CD14-positive monocyte (primary cell): Measurements from ENCODE around the gene NDUFB10. TPM values are rescaled to one million over a fixed set of nuclear protein-coding genes. Genes with fewer than 3 reads are reported as not detected.

ENCODE experiments used
- DNase-seq, 3 donors: peaks; one replicate each; pipeline ENCODE4 v3.0.0-alpha.2; 2011 to 2022
- H2AFZ ChIP-seq: 2 replicates; pipeline ENCODE4 v1.6.0; 2012; ENCODE audit warnings: mild to moderate bottlenecking, low read depth, low read length, inconsistent platforms; ENCODE audit not compliant: insufficient read depth, poor library complexity, severe bottlenecking
- H3K27ac ChIP-seq, 2 donors: 1 replicate in 1 of 2; 2 replicates in 1 of 2; pipeline ENCODE4 v1.5.1; 2012 to 2013; ENCODE audit warnings: low read length in 2 of 2, control low read depth in 1 of 2, inconsistent platforms in 1 of 2, low read depth in 1 of 2, mild to moderate bottlenecking in 1 of 2
- H3K27me3 ChIP-seq, 2 donors: one replicate each; pipeline versions ENCODE4 v1.6.0 to v1.6.1; 2011 to 2013; ENCODE audit warnings: low read length in 2 of 2; ENCODE audit not compliant: control insufficient read depth in 2 of 2, insufficient read depth in 2 of 2
- H3K36me3 ChIP-seq, 2 donors: replicated peaks in 1 of 2; 1 replicate in 1 of 2; 2 replicates in 1 of 2; pipeline versions ENCODE4 v1.5.1 to v1.6.1; 2012 to 2013; ENCODE audit warnings: low read length in 2 of 2, control low read depth in 1 of 2, inconsistent platforms in 1 of 2, mild to moderate bottlenecking in 1 of 2; ENCODE audit not compliant: insufficient read depth in 2 of 2, control insufficient read depth in 1 of 2
- H3K4me1 ChIP-seq, 2 donors: 1 replicate in 1 of 2; 2 replicates in 1 of 2; pipeline versions ENCODE4 v1.5.1 to v1.6.1; 2012 to 2013; ENCODE audit warnings: low read length in 2 of 2, control low read depth in 1 of 2, inconsistent platforms in 1 of 2, mild to moderate bottlenecking in 1 of 2, moderate library complexity in 1 of 2; ENCODE audit not compliant: insufficient read depth in 2 of 2, control insufficient read depth in 1 of 2
- H3K4me2 ChIP-seq: replicated peaks from 2 replicates; pipeline ENCODE3; 2012; ENCODE audit warnings: low read length, moderate library complexity, mild to moderate bottlenecking; ENCODE audit not compliant: poor library complexity, severe bottlenecking; ENCODE audit errors: extremely low read depth
- H3K4me3 ChIP-seq, 3 experiments: fragments of 200-600 bp in 1 of 3; sonication (generic) in 1 of 3; replicated peaks in 1 of 3; 1 replicate in 2 of 3; 2 replicates in 1 of 3; pipeline ENCODE4 v1.5.1; 2011 to 2013; ENCODE audit warnings: low read length in 3 of 3, mild to moderate bottlenecking in 3 of 3, control low read depth in 2 of 3, low read depth in 2 of 3, inconsistent platforms in 1 of 3, moderate library complexity in 1 of 3
- H3K79me2 ChIP-seq: 2 replicates; pipeline ENCODE4 v1.6.0; 2012; ENCODE audit warnings: mild to moderate bottlenecking, control low read depth, inconsistent platforms, low read length, moderate library complexity; ENCODE audit not compliant: insufficient read depth
- H3K9ac ChIP-seq: 2 replicates; pipeline ENCODE4 v1.6.0; 2017; ENCODE audit warnings: low read length, mild to moderate bottlenecking; ENCODE audit not compliant: insufficient read depth, poor library complexity, severe bottlenecking
- H3K9me3 ChIP-seq, 2 donors: replicated peaks in 1 of 2; 1 replicate in 1 of 2; 2 replicates in 1 of 2; pipeline versions ENCODE4 v1.5.1 to v1.6.1; 2012 to 2013; ENCODE audit warnings: low read length in 2 of 2, control low read depth in 1 of 2; ENCODE audit not compliant: control insufficient read depth in 1 of 2, insufficient read depth in 1 of 2
- H4K20me1 ChIP-seq: 2 replicates; pipeline ENCODE4 v1.6.0; 2012; ENCODE audit warnings: mild to moderate bottlenecking, low read length, control low read depth, moderate library complexity; ENCODE audit not compliant: insufficient read depth
- H3K27ac Mint-ChIP-seq, 7 donors: one replicate each; pipeline ENCODE4 v1.8.0; 2020; ENCODE audit warnings: mild to moderate bottlenecking in 7 of 7, mixed read lengths in 7 of 7, moderate library complexity in 6 of 7, inconsistent platforms in 2 of 7
- H3K27me3 Mint-ChIP-seq, 3 donors: one replicate each; pipeline ENCODE4 v1.8.0; 2021 to 2022; ENCODE audit warnings: low read depth in 3 of 3, mild to moderate bottlenecking in 3 of 3, mixed read lengths in 3 of 3, moderate library complexity in 3 of 3, inconsistent platforms in 1 of 3
- H3K36me3 Mint-ChIP-seq, 2 donors: one replicate each; pipeline ENCODE4 v1.8.0; 2020; ENCODE audit warnings: mixed read lengths in 2 of 2, inconsistent platforms in 1 of 2, mild to moderate bottlenecking in 1 of 2
- H3K4me1 Mint-ChIP-seq: one replicate; pipeline ENCODE4 v1.8.0; 2020; ENCODE audit warnings: mild to moderate bottlenecking, mixed read lengths
- H3K4me3 Mint-ChIP-seq, 2 donors: one replicate each; pipeline ENCODE4 v1.8.0; 2020; ENCODE audit warnings: mild to moderate bottlenecking in 2 of 2, mixed read lengths in 2 of 2, moderate library complexity in 1 of 2
- H3K9me3 Mint-ChIP-seq, 7 donors: one replicate each; pipeline ENCODE4 v1.8.0; 2020 to 2022; ENCODE audit warnings: mixed read lengths in 7 of 7, mild to moderate bottlenecking in 6 of 7, moderate library complexity in 6 of 7, inconsistent platforms in 2 of 7
- CTCF ChIP-seq: fragments of 200-600 bp; IDR thresholded peaks from one replicate; pipeline ENCODE4 v1.8.0; 2022; ENCODE audit warnings: antibody characterized with exemption, mild to moderate bottlenecking
- WGBS: methylation state at CpG from one replicate; pipeline ENCODE4 v1.1.5; 2013; ENCODE audit warnings: missing lambda C conversion rate; ENCODE audit not compliant: insufficient coverage; 5-methylcytosine and 5-hydroxymethylcytosine counted together
- intact Hi-C, 2 donors: fragments of 100-400 bp; cut with micrococcal nuclease; formaldehyde crosslinking; loops; one replicate each; pipeline versions ENCODE4 v1.15.0 to v1.15.1; 2023
- polyA plus RNA-seq, 3 donors: library from polyadenylated mRNA; depleted of rRNA in 1 of 3; unstranded in 2 of 3; stranded (reverse) in 1 of 3; fragments of 300-500 nt in 2 of 3; fragments of >200 nt in 1 of 3; fragmentation: Illumina TruSeq in 2 of 3; gene quantifications; 1 replicate in 2 of 3; 2 replicates in 1 of 3; pipeline ENCODE4 v1.2.3, GENCODE V29; 2012 to 2021

The NDUFB10 gene
- polyA plus RNA-seq, 3 donors: 121 to 215 (median 186) TPM

GRCh38 chr16:1913327-1914083, 45.8 kb upstream of the NDUFB10 start:
- H3K27me3 Mint-ChIP-seq: peaks cover 37 to 57% (median 52%) of the 10 kb centered on the region in 3 donors
- Histone ChIP-seq H4K20me1 (no peaks in the 10 kb centered on the region), H3K9ac (no peak overlapping the region), H3K79me2 (no peaks in the 10 kb centered on the region), H3K27me3 (peaks cover 10 to 36% of the 10 kb centered on the region in 2 donors), H2AFZ (no peak overlapping the region), H3K4me1 (no peaks in the 10 kb centered on the region), H3K4me2 (no peak overlapping the region), H3K27ac (no peak overlapping the region), H3K9me3 (no peaks in the 10 kb centered on the region), H3K36me3 (no peaks in the 10 kb centered on the region), H3K4me3 (no peak overlapping the region)
- no peak for TF ChIP-seq CTCF
- H3K9me3 Mint-ChIP-seq: peaks cover 0 to 5% (median 0%) of the 10 kb centered on the region in 7 donors
- no peaks in the 10 kb centered on the region for H3K4me1 Mint-ChIP-seq
- no peak for DNase-seq
- H3K4me3 Mint-ChIP-seq: no peak overlapping the region
- intact Hi-C loops: no loop called here
- WGBS: 78% methylated on average over 8 of the region's 21 CpGs
- no peak overlapping the region for H3K27ac Mint-ChIP-seq
- no peaks in the 10 kb centered on the region for H3K36me3 Mint-ChIP-seq

- peaks cover 0 to 6% of the 10 kb centered on the region in 2 donors for H3K9me3 ChIP-seq
- H3K4me1 ChIP-seq: no peaks in the 10 kb centered on the region
- no peak for TF ChIP-seq CTCF
- Mint-ChIP-seq H3K9me3 (peaks cover 0 to 5% (median 0%) of the 10 kb centered on the region in 7 donors), H3K4me1 (no peaks in the 10 kb centered on the region), H3K4me3 (no peak overlapping the region), H3K36me3 (no peaks in the 10 kb centered on the region), H3K27me3 (peaks cover 39 to 58% (median 54%) of the 10 kb centered on the region in 3 donors), H3K27ac (no peak overlapping the region)
- intact Hi-C loops: no loop called here
- H3K27me3 ChIP-seq: peaks cover 15 to 41% of the 10 kb centered on the region in 2 donors
- no peaks in the 10 kb centered on the region for H3K79me2 ChIP-seq
- DNase-seq: no peak
- H3K4me2 ChIP-seq: no peak overlapping the region
- H3K4me3 ChIP-seq: no peak overlapping the region
- no peaks in the 10 kb centered on the region for H4K20me1 ChIP-seq
- 43% methylated on average over 9 of the region's 15 CpGs for WGBS
- no peak overlapping the region for H3K9ac ChIP-seq
- no peak overlapping the region for H3K27ac ChIP-seq
- no peaks in the 10 kb centered on the region for H3K36me3 ChIP-seq
- no peak overlapping the region for H2AFZ ChIP-seq
These were observed 45.2 kb upstream of the NDUFB10 start for GRCh38 chr16:1914084-1914608.
